Activated naive CD8-positive, alpha-beta T cell treated with anti-CD3 and anti-CD28 coated beads, Interleukin-2, amount 50 U/mL, for 24 hours (primary cell): ENCODE measurements around the gene GTF3C5.
A peak's percentile ranks its signal among the peaks of the same experiment; 100 is the strongest.
"Not testable (repeated sequence)": the region's sequence is repeated elsewhere in the genome, so short reads cannot be mapped to it uniquely, and the experiment has no call there.

Experiments
- ATAC-seq: fragments of 150-1000 bp; cut with Tn5 transposase; one replicate; pipeline ENCODE4 v1.10.0; 2021
- DNase-seq: peaks from one replicate; pipeline ENCODE4 v3.0.0; 2021
- H3K27ac Mint-ChIP-seq: one replicate; pipeline ENCODE4 v1.8.0; 2021; ENCODE audit warnings: mild to moderate bottlenecking, mixed read lengths
- H3K27me3 Mint-ChIP-seq: one replicate; pipeline ENCODE4 v1.8.0; 2021; ENCODE audit warnings: mixed read lengths
- H3K36me3 Mint-ChIP-seq: one replicate; pipeline ENCODE4 v1.8.0; 2021; ENCODE audit warnings: low read depth, mixed read lengths
- H3K4me1 Mint-ChIP-seq: one replicate; pipeline ENCODE4 v1.8.0; 2021; ENCODE audit warnings: mixed read lengths
- H3K4me3 Mint-ChIP-seq: one replicate; pipeline ENCODE4 v1.8.0; 2021; ENCODE audit warnings: mild to moderate bottlenecking, moderate library complexity, mixed read lengths
- H3K9me3 Mint-ChIP-seq: one replicate; pipeline ENCODE4 v1.8.0; 2021; ENCODE audit warnings: mixed read lengths

Gene GTF3C5

DNA sequence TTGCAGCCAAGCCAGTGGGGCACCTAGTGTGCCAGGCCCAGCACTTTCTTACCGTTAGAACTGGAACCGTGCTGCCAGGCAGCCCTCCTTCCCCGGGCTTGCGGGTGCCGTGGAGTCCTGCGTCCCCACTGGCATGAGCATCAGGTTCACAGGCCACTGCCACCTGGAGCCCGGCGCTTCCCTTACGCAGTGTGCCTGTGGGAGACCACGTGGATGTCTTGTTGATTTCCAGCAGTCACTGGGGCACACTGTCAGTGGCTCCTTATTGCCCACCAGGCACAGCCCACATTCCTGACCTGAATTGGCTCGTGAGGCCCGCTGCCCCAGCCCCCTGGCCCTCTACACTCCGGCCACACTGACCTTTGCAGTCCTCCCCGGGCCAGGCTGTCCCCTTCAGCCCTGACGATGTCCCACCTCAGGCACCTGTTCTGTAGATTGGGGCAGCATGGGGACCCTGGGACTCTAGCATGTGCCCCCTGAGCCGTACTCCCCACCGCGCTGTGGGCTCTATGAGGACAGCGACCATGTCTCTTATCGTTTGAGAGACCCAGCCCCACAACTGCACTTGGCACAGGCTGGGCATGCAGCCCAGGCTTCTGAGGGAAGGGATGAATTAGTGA is 20.6 kb downstream of the GTF3C5 start:
- Mint-ChIP-seq H3K9me3 (no peaks in the 10 kb centered on the region), H3K27me3 (no peaks in the 10 kb centered on the region), H3K4me3 (no peak overlapping the region), H3K4me1 (peaks cover 7% of the 10 kb centered on the region), H3K27ac (no peak overlapping the region), H3K36me3 (peaks cover 33% of the 10 kb centered on the region)
- DNase-seq (no peak), ATAC-seq (no peak)

- Mint-ChIP-seq H3K27me3 (no peaks in the 10 kb centered on the region), H3K4me1 (peaks cover 10% of the 10 kb centered on the region), H3K27ac (no peak overlapping the region), H3K4me3 (no peak overlapping the region), H3K36me3 (peaks cover 32% of the 10 kb centered on the region), H3K9me3 (no peaks in the 10 kb centered on the region)
- ATAC-seq (no peak), DNase-seq (no peak)
These were observed 21.3 kb downstream of the GTF3C5 start for GRCh38 chr9:133051966-133052539.

DNA sequence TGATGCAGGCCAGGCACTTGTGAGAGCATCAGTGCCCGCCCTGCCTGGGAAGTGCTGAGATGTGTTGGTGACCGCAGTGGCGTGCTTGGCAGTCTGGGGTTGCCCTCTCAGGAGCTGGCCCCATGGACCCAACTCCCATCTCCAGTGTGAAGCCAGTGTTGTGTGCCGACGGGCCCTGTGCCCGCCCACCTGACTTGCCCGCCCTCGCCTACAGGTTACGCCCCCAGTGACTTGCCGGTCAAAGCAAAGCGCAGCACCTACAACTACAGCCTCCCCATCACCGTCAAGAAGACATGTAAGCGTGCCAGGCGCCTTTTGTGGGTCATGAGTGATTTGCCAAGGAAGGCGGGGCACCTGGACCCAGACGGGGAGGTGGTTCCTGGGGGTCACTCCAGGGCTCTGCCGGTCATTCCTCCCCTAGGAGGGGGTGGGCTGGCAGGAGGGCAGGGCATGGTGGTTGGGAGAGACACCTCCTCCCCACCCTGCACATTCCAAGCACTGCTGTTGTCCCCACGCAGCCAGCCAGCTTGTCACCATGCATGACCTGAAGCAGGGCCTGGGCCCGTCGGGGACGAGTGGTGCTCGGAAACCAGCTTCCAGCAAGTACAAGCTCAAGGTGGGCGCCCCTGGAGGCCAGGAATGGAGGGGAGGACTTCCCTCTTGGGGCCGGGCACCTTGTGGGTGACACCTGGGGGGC is 23.5 kb downstream of the GTF3C5 start:
- Mint-ChIP-seq H3K4me1 (peaks cover 28% of the 10 kb centered on the region), H3K27me3 (no peaks in the 10 kb centered on the region), H3K36me3 (peaks cover 43% of the 10 kb centered on the region), H3K27ac (no peak overlapping the region), H3K4me3 (no peak overlapping the region), H3K9me3 (no peaks in the 10 kb centered on the region)
- ATAC-seq (no peak), DNase-seq (no peak)

GRCh38 chr9:133054966-133055365 is 24.2 kb downstream of the GTF3C5 start:
- Mint-ChIP-seq H3K9me3 (no peaks in the 10 kb centered on the region), H3K27me3 (no peaks in the 10 kb centered on the region), H3K27ac (no peak overlapping the region), H3K4me3 (no peak overlapping the region), H3K4me1 (peaks cover 35% of the 10 kb centered on the region), H3K36me3 (peaks cover 37% of the 10 kb centered on the region)
- ATAC-seq (no peak), DNase-seq (no peak)

GRCh38 chr9:133055788-133056420 is 25.1 kb downstream of the GTF3C5 start:
- no peaks in the 10 kb centered on the region for H3K27me3 Mint-ChIP-seq
- ATAC-seq: no peak
- no peak overlapping the region for H3K4me3 Mint-ChIP-seq
- no peak overlapping the region for H3K27ac Mint-ChIP-seq
- peaks cover 41% of the 10 kb centered on the region for H3K4me1 Mint-ChIP-seq
- no peaks in the 10 kb centered on the region for H3K9me3 Mint-ChIP-seq
- DNase-seq: no peak
- peaks cover 31% of the 10 kb centered on the region for H3K36me3 Mint-ChIP-seq

DNA sequence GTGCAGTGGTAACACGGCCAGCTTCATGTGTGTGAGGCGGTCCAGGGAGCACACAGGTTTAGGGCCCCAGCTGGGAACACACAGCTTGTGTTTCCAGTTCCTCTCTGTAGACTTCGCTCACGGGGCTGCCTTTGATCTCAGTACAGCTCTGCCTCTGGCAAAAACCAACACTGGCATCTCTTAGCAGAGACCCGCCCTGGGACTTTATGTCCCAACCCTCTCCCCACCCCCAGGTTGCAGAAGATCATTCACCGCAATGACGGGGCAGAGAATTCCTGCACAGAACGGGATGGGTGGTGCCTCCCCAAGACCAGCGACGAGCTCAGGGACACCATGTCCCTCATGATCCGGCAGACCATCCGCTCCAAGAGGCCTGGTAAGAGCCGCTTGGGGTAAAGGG is 25.7 kb downstream of the GTF3C5 start:
- no peak overlapping the region for H3K4me3 Mint-ChIP-seq
- H3K27ac Mint-ChIP-seq: no peak overlapping the region
- H3K9me3 Mint-ChIP-seq: no peaks in the 10 kb centered on the region

GRCh38 chr9:133057006-133057405 is 26.2 kb downstream of the GTF3C5 start:
- Mint-ChIP-seq H3K27ac (no peak overlapping the region), H3K9me3 (no peaks in the 10 kb centered on the region), H3K4me3 (no peak overlapping the region), H3K27me3 (no peaks in the 10 kb centered on the region), H3K36me3 (peaks cover 29% of the 10 kb centered on the region), H3K4me1 (peaks cover 44% of the 10 kb centered on the region)
- ATAC-seq (no peak), DNase-seq (no peak)

More for the DNA sequence above, 25.7 kb downstream of the GTF3C5 start:
- Mint-ChIP-seq H3K27me3 (no peaks in the 10 kb centered on the region), H3K36me3 (peaks cover 29% of the 10 kb centered on the region), H3K4me1 (peaks cover 44% of the 10 kb centered on the region)
- ATAC-seq: no peak
- no peak for DNase-seq

GRCh38 chr9:133057553-133057952 is 26.8 kb downstream of the GTF3C5 start:
- Mint-ChIP-seq H3K27me3 (no peaks in the 10 kb centered on the region), H3K9me3 (no peaks in the 10 kb centered on the region), H3K27ac (no peak overlapping the region), H3K36me3 (peaks cover 27% of the 10 kb centered on the region), H3K4me3 (no peak overlapping the region), H3K4me1 (peaks cover 44% of the 10 kb centered on the region)
- ATAC-seq (no peak), DNase-seq (no peak)

DNA sequence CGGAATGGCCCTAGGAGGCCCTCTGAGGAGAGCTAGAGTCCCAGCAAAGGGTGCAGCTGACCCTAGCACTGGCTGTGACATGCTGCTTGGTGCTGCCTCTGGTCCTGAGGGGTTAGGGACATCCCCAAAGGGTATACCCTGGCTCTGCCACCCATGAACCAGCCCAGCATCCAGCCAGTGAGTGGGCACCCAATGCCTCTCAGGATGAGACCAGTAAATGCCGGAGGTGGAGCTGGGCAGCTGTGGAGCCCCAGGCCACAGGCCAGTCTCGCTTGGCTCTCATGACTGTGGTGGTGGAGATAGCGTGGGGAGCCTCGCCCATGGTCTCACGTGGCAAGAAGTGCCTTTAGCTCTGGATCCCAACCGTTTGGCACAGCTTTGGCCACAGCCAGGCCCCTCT is 27.3 kb downstream of the GTF3C5 start:
- no peaks in the 10 kb centered on the region for H3K9me3 Mint-ChIP-seq
- DNase-seq (no peak), ATAC-seq (no peak)
- H3K36me3 Mint-ChIP-seq: peaks cover 27% of the 10 kb centered on the region
- peaks cover 44% of the 10 kb centered on the region for H3K4me1 Mint-ChIP-seq
- no peak overlapping the region for H3K27ac Mint-ChIP-seq
- H3K27me3 Mint-ChIP-seq: no peaks in the 10 kb centered on the region
- H3K4me3 Mint-ChIP-seq: no peak overlapping the region

DNA sequence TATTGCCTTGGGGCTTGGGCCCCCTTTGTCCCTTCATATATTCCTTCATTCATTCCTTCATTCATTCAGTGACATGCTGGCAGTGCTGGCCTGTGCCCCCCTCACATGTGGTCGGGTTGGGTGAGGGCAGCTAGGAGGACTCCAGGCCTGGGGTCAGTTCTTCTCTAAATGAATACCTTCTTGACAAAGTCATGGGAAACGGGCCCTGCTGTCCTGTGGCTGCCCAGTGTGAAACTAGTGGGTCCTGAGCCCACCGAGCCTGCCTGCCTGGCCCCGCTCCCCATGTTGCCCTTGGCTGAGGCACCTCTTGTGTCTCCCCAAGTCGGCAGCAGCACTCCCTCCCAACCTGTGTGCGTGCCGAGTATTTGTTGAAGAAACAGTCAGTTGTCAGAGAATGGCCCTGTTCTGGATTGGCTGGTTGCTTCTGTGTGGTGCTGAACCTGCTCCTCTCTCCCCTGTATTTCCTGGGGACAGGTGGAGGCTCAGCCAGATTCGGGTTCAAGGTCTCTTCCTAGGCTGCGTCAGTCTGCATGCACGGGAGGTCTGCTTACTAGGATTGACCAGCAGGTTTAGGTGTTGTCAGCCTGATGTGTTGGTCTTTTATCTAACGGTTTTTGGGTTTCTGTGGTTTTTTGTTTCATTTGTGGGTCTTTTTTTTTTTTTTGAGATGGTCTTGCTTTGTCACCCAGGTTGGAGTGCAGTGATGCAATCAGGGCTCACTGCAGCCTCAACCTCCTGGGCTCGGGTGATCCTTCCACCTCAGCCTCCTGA is 27.9 kb downstream of the GTF3C5 start:
- ATAC-seq (no peak), DNase-seq (no peak)
- peaks cover 26% of the 10 kb centered on the region for H3K36me3 Mint-ChIP-seq
- no peaks in the 10 kb centered on the region for H3K9me3 Mint-ChIP-seq
- peak overlapping the region; percentile 66 for H3K27ac Mint-ChIP-seq
- H3K4me3 Mint-ChIP-seq: no peak overlapping the region
- peaks cover 44% of the 10 kb centered on the region for H3K4me1 Mint-ChIP-seq
- no peaks in the 10 kb centered on the region for H3K27me3 Mint-ChIP-seq

- Mint-ChIP-seq H3K36me3 (peaks cover 19% of the 10 kb centered on the region), H3K4me3 (no peak overlapping the region)
- DNase-seq: no peak
These were observed 28.8 kb downstream of the GTF3C5 start for GRCh38 chr9:133059623-133060022.

DNA sequence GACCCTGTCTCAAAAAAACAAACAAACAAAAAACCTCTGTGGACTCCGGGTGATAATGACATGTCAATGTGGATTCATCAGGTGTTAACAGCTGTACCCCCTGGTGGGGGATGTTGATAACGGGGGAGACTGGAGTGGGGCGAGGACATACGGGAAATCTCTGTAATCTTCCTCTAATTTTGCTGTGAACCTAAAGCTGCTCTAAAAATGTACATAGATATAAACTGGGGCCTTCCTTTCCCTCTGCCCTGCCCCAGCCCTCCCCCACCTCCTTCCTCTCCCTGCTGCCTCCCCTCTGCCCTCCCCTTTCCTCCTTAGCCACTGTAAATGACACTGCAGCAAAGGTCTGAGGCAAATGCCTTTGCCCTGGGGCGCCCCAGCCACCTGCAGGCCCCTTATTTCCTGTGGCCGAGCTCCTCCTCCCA is 29.6 kb downstream of the GTF3C5 start:
- no peak overlapping the region for H3K4me3 Mint-ChIP-seq
- H3K9me3 Mint-ChIP-seq: no peaks in the 10 kb centered on the region
- DNase-seq: no peak
- no peaks in the 10 kb centered on the region for H3K27me3 Mint-ChIP-seq
- no peak overlapping the region for H3K27ac Mint-ChIP-seq
- peaks cover 44% of the 10 kb centered on the region for H3K4me1 Mint-ChIP-seq
- ATAC-seq: peak; percentile 30
- peaks cover 19% of the 10 kb centered on the region for H3K36me3 Mint-ChIP-seq

More at GRCh38 chr9:133059623-133060022, 28.8 kb downstream of the GTF3C5 start:
- Mint-ChIP-seq H3K27ac (peak overlapping the region; percentile 66), H3K9me3 (no peaks in the 10 kb centered on the region), H3K4me1 (peaks cover 44% of the 10 kb centered on the region), H3K27me3 (no peaks in the 10 kb centered on the region)
- ATAC-seq: no peak

GRCh38 chr9:133061019-133061763 is 30.4 kb downstream of the GTF3C5 start:
- ATAC-seq (peak; percentile 74), DNase-seq (peak; percentile 20)
- not testable (repeated sequence) for H3K27ac Mint-ChIP-seq, H3K4me3 Mint-ChIP-seq, H3K9me3 Mint-ChIP-seq, H3K27me3 Mint-ChIP-seq
- peaks cover 17% of the 10 kb centered on the region for H3K36me3 Mint-ChIP-seq
- peaks cover 39% of the 10 kb centered on the region for H3K4me1 Mint-ChIP-seq

DNA sequence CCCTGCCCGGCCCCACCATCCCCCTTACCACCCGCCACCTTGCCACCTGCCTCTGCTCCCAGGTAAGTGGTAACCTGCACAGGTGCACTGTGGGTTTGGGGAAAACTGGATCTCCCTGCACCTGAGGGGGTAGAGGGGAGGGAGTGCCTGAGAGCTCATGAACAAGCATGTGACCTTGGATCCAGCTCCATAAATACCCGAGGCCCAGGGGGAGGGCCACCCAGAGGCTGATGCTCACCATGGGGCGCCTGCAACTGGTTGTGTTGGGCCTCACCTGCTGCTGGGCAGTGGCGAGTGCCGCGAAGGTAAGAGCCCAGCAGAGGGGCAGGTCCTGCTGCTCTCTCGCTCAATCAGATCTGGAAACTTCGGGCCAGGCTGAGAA is 31.0 kb downstream of the GTF3C5 start, which contains the start of gene CEL:
Gene CEL, plus strand, starts transcription at position 218 of the 382 bp plus-strand sequence. Its CDS starts 22 bp downstream, at position 240.
- Mint-ChIP-seq H3K4me1 (peaks cover 33% of the 10 kb centered on the region), H3K36me3 (peaks cover 13% of the 10 kb centered on the region)
- H3K27ac Mint-ChIP-seq, H3K9me3 Mint-ChIP-seq, H3K4me3 Mint-ChIP-seq, H3K27me3 Mint-ChIP-seq, ATAC-seq, DNase-seq: not testable (repeated sequence)
